Activated CD4-positive, CD25-positive, alpha-beta regulatory T cell treated with anti-CD3 and anti-CD28 coated beads, Interleukin-2, amount 50 U/mL, for 72 hours (primary cell): ENCODE measurements around the gene AARSD1.
"Not testable (repeated sequence)": the region's sequence is repeated elsewhere in the genome, so short reads cannot be mapped to it uniquely, and the experiment has no call there.

Experiments used
- DNase-seq: peaks from one replicate; pipeline ENCODE4 v3.0.0; 2021

Gene AARSD1

GRCh38 chr17:42980766-42981397 is 16.6 kb upstream of the AARSD1 start:
- DNase-seq, result peak; percentile 67

GRCh38 chr17:42980274-42980765 is 16.1 kb upstream of the AARSD1 start, which contains the start of gene RUNDC1:
Gene RUNDC1 (plus strand): TSS chr17:42980565. CDS start chr17:42980577, 12 bp downstream.
- DNase-seq, result peak; percentile 90

GRCh38 chr17:42979511-42980273 is 15.4 kb upstream of the AARSD1 start, which contains the start of gene PTGES3L:
Gene PTGES3L (minus strand): TSS chr17:42980080. CDS start chr17:42980053, 27 bp downstream.
- peak; percentile 41 for DNase-seq

- not testable (repeated sequence) for DNase-seq
These were observed 11.4 kb upstream of the AARSD1 start for GRCh38 chr17:42975701-42976100.

- DNase-seq, result no peak
These were observed 11.0 kb upstream of the AARSD1 start for GRCh38 chr17:42975265-42975664.

- DNase-seq, result not testable (repeated sequence)
These were observed 9.1 kb upstream of the AARSD1 start for GRCh38 chr17:42973323-42973722.

- no peak for DNase-seq
These were observed 7.3 kb upstream of the AARSD1 start for GRCh38 chr17:42971589-42971988.

GRCh38 chr17:42969001-42969581 is 4.8 kb upstream of the AARSD1 start:
- DNase-seq, result no peak

- no peak for DNase-seq
These were observed 3.7 kb upstream of the AARSD1 start for GRCh38 chr17:42967925-42968324.

GRCh38 chr17:42953669-42954068 is 10.6 kb downstream of the AARSD1 start:
- no peak for DNase-seq

GRCh38 chr17:42950044-42950783 is 14.0 kb downstream of the AARSD1 start:
- no peak for DNase-seq

- DNase-seq, result no peak
These were observed 17.4 kb downstream of the AARSD1 start for GRCh38 chr17:42946812-42947211.

- no peak for DNase-seq
These were observed 20.0 kb downstream of the AARSD1 start for GRCh38 chr17:42944211-42944610.

- no peak for DNase-seq
These were observed 26.3 kb downstream of the AARSD1 start for GRCh38 chr17:42937712-42938596.

GRCh38 chr17:42929497-42929844 is 34.8 kb downstream of the AARSD1 start:
- no peak for DNase-seq

- DNase-seq, result no peak
These were observed 35.3 kb downstream of the AARSD1 start for GRCh38 chr17:42928714-42929496.

- no peak for DNase-seq
These were observed 39.4 kb downstream of the AARSD1 start for GRCh38 chr17:42924891-42925290.

GRCh38 chr17:42923472-42923871 is 40.8 kb downstream of the AARSD1 start:
- not testable (repeated sequence) for DNase-seq

- no peak for DNase-seq
These were observed 42.0 kb downstream of the AARSD1 start for GRCh38 chr17:42922294-42922693.

- no peak for DNase-seq
These were observed 43.3 kb downstream of the AARSD1 start for GRCh38 chr17:42920922-42921321.
